Measurements from ENCODE around the gene LUZP2. TPM values are rescaled to one million over a fixed set of nuclear protein-coding genes. Genes with fewer than 3 reads are reported as not detected.

The LUZP2 gene
- total RNA-seq, 1 experiment from 2014 or later = not detected

DNA sequence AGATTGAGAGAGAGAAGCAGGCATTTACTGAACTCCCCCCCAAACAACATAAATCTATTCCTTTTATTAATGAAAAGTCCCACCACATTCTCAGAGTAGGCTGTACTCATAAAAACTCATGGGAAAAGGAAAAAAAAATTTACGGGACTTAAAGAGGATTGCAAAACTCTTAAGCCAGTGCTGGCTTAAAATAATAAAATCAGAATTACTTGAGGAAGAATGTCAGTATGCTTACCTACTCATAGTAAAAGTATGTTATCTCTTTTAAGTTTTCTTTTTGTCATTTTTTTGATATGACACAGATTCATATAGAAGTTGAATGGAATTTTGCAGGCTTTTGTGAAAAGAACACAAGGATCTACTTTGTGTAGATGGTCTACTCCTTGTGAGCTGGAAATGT is 126.3 kb downstream of the LUZP2 start:
- DNase-seq (ENCODE audit: low spot score) = no peak
- in situ Hi-C loops (cut with HindIII; ENCODE audit: low sequenced_read_pairs) = no loop called here

DNA sequence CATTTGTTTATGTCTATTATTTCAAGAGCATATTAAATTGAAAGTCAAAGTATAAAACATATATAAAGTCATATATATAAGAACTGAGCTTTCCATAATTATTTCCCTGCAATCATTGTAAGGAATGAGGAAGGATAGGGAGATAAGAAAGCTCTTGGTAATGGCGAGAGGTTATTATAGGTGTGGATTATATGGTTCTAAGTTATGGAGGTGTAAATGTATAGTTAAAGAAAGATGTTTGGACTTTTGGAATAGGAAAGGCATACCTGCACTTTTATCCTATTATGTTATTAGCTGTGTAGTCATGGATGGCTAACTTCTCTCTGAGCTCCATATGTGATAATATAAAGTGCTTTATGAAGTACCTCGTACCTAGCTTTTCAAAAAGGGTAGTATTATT is 127.6 kb downstream of the LUZP2 start:
- in situ Hi-C loops (cut with HindIII; ENCODE audit: low sequenced_read_pairs) = no loop called here
- DNase-seq (ENCODE audit: low spot score) = no peak

DNA sequence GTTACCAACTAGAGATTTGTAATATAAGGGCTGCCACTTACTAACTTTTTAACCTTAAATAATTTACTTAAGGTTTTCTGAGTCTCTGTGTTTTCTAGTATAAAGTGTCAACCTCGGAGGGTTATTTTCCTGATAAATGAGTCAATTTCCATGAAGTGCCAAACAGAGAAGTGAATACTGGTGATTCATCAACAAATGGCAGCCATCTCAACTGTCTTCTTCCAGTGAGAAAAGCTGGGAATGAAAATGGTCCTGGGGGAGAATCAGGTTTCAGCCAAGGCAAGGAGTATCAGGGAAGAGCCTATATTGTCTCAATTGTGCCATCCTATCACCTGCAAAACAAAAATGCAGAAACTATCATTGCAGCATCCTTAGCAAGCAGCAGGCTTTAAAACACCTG is 129.1 kb downstream of the LUZP2 start:
- no peak for DNase-seq (ENCODE audit: low spot score)
- in situ Hi-C loops (cut with HindIII; ENCODE audit: low sequenced_read_pairs) = no loop called here

DNA sequence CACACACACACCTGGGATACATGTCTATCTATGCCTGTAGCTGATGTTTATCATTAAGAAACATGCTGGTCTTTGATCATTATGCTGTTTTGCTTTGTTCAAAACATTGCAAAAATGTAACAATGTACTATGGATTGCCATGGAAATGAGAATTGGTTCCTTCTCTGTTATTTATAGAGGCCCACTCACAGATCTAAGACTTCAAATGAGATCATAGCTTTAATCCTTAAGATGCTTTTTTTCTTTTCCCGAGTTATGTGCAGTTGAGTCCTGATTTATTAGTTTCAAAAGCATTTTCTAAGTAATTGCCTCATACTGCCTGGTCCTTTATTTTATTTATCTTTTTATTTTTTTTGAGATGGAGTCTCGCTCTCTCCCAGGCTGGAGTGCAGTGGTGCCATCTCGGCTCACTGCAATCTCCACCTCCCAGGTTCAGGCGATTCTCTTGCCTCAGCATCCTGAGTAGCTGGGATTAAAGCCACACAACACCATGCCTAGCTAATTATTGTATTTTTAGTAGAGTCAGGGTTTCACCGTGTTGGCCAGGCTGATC is 131.4 kb downstream of the LUZP2 start:
- in situ Hi-C loops (cut with HindIII; ENCODE audit: low sequenced_read_pairs) = no loop called here
- no peak for DNase-seq (ENCODE audit: low spot score)

DNA sequence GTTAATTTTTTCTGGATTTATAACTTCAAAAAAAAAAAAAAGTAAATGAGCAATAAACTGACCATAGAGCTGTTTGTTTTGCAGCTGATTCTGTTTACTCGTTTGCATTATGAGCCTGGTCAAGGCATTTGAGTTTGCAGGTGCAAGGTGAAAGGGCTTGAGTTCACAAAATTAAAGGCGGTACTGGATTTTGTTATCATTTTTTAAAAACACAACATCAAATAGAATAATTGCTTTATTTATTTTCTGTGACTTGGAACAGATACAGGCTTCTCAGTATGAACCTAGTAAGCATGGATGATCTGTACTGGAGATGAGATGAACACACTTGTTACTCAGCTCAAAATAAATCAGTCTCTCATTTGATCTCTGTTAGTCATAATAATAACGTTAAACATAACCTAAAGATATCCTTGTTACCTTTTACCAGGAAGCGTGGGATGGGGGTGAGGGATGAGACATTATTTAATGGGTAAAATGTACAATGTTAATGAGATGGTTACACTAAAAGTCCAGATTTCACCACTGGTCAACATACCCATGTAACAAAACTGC is 137.8 kb downstream of the LUZP2 start:
- in situ Hi-C loops (cut with HindIII; ENCODE audit: low sequenced_read_pairs) = no loop called here
- DNase-seq (ENCODE audit: low spot score) = no peak

DNA sequence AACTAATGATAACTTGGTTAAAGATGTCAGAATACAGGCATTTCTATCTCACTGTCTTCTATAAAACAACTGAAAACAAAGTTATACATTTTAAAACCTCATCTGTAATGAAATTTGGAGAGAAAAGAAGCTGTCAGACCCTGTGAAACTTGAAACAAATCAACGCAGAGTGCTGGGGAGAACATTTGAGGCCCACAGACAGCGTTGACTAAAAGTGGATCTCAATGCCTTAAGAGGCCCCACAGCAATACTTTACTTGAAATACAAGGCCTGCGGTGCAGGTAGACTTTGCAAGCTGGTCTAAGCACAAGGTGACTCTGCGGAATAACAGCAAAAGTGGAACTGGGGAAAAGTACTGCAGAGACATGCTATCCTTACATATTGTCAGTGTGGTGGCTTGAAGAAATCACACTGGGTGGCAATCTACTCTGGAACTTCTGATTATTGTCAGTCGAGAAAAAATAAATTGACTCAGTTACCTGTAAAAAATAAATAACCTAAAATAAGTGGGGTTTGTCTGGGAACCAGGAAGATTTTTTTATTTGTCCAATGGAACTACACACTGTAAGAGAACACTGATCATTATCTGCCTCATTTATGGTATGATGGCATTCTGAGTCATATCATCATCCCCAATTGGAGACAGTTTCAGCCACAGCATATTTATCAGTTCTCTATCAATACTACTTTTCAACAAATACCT is 138.9 kb downstream of the LUZP2 start:
- in situ Hi-C loops (cut with HindIII; ENCODE audit: low sequenced_read_pairs) = no loop called here
- no peak for DNase-seq (ENCODE audit: low spot score)

DNA sequence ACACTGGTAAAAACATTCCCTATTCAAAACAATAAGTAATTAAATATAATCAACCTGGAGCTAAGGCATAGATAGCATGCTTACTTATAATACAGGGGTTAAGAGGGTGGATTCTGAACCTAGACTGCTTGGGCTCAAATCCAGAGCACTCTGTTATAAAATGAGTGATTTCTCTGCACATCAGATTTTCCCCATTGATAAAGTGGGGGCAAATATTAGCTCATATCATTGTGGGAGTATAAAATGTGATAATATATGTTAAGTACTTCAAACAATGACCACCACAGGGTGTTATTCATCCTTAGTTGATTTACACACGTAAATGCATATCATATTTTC is 139.4 kb downstream of the LUZP2 start:
- in situ Hi-C loops (cut with HindIII; ENCODE audit: low sequenced_read_pairs) = no loop called here
- no peak for DNase-seq (ENCODE audit: low spot score)

DNA sequence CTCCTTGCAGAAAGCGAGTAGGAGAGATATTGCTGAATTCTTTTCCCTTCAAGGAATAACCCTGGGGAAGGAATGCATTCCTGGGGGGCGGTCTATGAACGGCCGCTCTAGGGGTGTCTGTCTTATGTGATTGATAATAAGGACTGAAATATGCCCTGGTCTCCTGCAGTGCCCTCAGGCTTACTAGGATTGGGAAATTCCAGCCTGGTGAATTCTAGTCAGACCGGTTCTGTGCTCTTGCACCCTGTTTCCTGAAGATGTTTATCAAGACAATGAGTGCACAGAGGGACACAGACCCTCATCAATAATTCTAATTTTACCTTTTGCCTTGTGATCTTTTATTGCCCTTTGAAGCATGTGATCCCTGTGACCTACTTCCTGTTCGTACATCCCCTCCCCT is 140.7 kb downstream of the LUZP2 start:
- in situ Hi-C loops (cut with HindIII; ENCODE audit: low sequenced_read_pairs) = no loop called here
- DNase-seq (ENCODE audit: low spot score) = no peak

DNA sequence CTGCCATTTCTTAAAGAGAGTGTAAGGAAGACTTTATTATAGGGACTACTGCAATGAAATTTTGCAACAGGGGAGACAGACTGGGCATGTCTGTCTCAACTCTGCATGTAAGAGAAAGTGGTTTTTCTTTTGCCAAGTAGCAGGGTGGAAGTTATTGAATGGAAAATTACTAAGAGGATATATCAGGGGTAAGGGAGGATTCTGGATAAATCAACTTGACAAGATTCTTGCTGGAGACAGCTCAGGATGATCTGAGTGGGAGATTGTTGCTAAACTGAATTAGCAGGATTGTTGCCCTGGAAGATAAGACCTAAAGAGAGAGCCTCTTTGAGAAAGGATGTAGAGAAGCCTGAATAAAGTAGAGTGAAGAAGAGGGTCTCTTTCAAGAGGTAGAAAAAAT is 145.8 kb downstream of the LUZP2 start:
- in situ Hi-C loops (cut with HindIII; ENCODE audit: low sequenced_read_pairs) = no loop called here
- no peak for DNase-seq (ENCODE audit: low spot score)

DNA sequence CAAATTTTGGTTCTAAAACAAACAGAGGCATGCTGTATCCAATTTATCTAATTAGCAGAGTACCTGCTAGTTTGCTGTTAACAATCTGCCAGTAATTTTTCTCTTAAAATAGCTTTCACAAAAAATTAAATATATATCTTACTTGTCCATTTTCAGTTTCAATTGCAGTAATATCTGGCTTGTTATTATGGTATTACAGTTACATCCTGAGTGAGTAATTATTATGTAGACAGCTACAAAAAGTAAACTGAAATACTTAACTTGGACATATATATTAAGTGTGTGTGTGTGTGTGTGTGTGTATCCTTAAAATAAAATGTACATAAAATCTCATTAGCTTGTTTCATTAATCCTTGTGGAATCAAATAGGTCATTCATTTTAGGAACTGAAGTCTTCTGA is 148.7 kb downstream of the LUZP2 start:
- in situ Hi-C loops (cut with HindIII; ENCODE audit: low sequenced_read_pairs) = no loop called here
- DNase-seq (ENCODE audit: low spot score) = no peak

DNA sequence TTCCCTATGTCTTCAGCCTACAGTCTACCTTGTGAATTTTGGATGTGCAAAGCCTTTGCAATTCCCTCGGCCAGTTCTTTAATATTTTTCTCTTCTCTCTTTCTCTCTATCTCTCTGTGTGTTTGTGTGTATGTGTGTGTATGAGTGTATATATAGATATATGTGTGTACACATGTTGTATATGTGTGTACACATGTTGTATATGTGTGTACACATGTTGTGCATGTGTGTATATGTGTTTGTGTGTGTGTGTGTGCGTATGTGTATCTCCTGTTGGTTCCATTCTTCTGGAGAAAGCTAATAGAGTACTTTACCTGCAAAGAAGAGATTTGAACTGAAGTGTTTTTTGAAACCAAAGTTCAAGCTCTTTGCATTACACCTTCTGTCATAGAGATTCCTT is 155.0 kb downstream of the LUZP2 start:
- no peak for DNase-seq (ENCODE audit: low spot score)
- in situ Hi-C loops (cut with HindIII; ENCODE audit: low sequenced_read_pairs) = no loop called here

DNA sequence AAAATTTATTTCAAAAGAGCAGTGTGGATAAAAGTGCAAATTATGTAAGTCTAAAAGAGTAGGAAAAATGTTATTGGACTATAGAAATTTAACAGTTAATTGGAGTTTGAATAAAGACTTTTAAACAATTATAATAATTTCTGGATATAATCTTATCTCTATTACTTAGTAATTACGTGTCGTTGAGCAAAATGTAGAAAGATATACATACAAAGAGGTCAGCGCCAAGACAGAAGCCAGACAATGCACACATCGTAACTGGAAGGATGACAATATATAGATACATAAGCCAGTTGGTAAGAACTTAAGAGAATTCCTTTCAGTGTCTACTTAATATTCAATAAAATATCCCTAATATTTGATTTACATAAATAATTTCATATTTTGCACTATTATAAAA is 157.0 kb downstream of the LUZP2 start:
- in situ Hi-C loops (cut with HindIII; ENCODE audit: low sequenced_read_pairs) = no loop called here
- no peak for DNase-seq (ENCODE audit: low spot score)

DNA sequence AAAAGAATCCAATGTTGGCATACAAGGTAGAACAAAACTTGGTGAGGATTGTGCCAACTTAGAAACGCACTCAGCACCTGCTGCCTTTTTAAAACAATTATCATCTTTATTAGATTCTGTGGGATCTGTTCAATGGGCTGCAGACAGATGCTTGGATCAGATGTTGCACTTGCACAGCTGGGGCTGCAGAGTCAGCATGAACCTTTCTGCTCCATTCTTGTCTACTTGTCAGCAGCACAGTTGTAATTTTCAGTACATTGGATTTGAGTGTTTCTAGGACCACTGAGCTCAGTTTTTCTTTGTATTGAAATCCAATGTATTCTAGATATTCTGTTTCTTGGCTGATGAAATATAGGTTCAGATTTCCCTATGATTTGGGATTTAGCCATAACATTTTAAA is 164.5 kb downstream of the LUZP2 start:
- DNase-seq (ENCODE audit: low spot score) = no peak
- in situ Hi-C loops (cut with HindIII; ENCODE audit: low sequenced_read_pairs) = no loop called here

DNA sequence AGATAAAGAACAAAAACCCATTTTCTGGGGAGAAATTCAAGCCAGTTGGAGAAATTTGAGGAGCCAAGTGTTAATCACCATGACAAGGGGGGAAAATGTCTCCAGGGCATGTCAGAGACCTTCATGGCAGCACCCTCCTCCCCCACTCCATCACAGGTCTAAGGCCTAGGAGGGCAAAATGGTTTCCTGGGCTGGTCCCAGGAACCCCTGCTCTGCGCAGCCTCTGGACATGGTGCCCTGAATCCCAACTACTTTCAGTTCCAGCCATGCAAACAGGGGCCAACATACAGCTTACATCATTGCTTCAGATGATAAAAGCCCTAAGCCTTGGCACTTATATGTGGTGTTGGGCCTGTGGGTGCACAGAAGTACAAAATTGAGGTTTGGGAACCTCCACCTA is 167.5 kb downstream of the LUZP2 start:
- in situ Hi-C loops (cut with HindIII; ENCODE audit: low sequenced_read_pairs) = no loop called here
- DNase-seq (ENCODE audit: low spot score) = no peak

DNA sequence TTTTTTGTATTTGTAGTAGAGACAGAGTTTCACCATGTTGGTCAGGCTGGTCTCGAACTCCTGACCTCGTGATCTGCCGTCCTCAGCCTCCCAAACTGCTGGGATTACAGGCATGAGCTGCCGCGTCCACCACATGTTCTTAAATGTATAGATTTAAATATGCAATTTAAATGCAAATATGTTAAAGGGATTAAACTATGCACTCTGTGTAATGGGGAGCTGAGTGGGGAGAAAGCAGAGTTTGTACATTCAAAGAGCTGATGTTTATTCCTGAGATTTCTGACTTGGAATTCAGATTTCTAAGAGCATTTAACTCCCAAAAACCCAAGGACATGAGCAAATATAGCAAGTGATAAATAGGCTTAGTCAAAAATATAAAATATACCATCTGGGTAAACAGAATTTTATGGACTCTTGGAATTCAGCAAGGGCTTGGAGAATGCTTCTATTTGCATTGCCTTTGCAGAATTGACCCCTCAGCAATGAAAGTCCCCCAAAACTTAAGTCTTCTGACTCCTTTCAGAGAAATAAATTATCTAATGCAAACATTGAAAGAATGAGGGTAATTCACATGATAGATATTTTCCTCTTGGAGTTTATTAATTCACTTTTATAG is 170.6 kb downstream of the LUZP2 start:
- in situ Hi-C loops (cut with HindIII; ENCODE audit: low sequenced_read_pairs) = no loop called here
- DNase-seq (ENCODE audit: low spot score) = no peak

DNA sequence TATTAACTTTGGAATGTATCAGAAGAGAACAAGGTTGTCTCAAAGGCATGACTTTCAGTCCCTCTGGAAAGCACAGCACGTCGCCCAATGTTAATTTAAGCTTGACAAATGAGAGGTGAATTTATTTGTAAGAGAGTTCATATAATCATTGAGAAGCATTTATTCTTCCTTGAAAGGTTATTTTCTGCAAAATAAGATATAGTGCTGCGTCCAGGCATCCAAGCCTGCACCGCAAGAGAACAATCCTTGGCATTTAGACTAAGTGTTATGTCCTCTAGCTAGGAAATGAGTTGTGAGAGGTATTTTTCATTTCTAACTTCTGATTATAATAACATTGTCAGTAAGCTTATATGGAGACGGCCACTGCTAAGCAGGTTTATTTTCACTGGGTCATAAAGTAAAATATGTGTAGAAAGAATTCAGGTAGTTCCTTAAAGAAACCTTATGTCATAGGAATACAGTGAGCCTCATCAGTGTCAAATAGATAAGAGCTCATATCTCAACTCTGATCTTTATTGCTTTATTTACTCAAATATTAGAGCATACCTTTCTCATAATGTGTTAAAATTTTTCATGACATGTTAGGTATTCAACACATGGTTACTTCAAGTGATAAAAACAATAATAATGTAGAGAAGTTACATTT is 182.0 kb downstream of the LUZP2 start:
- DNase-seq (ENCODE audit: low spot score) = no peak
- in situ Hi-C loops (cut with HindIII; ENCODE audit: low sequenced_read_pairs) = no loop called here

DNA sequence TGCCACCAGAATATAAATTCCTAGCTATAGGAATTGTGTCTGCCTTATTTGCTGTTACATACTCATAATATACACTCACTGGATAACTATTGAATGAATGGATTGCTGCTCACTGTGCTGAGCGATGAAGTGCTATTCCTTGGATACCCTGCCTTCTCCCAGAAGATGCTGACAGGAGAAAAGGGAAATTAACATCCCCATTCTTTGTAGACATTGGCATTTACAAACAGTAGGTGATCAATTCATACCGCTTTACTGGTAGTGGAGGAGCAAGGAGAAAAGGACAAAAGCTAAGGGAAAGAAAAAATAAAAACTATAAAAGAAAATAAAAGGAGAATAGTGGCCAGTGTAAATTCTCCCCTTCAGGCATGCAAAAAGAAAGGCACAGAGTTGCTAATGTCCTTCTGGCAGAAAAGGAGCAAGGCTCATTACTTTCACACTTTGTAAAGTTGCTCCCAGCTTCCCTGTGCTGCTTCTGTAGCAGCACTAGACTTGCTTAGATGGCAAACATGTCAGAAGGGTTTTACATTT is 183.0 kb downstream of the LUZP2 start:
- no peak for DNase-seq (ENCODE audit: low spot score)
- in situ Hi-C loops (cut with HindIII; ENCODE audit: low sequenced_read_pairs) = no loop called here

DNA sequence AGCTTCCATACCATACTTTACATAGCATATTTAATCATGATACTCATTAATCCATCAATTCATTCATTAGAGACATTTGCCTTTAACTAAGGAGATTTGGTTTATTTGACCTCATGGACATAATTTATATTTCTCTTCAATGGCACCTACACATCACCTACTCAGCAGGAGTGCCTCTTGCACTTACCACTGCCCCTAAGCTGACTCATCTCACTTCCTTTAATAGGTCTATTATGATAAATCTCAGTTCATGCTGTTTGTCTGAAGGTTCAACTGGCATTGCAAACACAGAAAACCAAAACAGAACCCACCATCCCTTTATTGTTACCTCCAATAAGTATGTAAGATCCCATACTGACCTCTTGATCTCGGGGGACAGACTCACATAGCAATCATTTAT is 186.7 kb downstream of the LUZP2 start:
- in situ Hi-C loops (cut with HindIII; ENCODE audit: low sequenced_read_pairs) = no loop called here
- no peak for DNase-seq (ENCODE audit: low spot score)

DNA sequence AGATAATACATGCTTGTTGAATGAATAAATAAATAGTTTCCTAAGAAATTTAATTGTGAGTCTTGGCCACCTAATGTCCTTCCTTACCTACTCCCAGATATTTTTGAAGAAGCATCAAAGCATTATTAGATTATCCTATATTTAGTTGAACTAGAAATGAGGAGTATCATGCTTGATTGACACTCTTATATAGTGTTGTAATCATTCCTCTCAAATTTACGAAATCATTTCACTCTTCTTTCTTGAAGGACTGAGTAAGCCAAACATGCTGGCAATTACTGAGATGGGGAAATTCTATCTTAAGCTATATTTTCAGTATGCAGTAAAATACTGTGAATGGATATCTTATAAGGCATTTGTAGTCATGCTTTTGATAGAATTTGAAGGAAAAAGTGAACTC is 189.0 kb downstream of the LUZP2 start:
- no peak for DNase-seq (ENCODE audit: low spot score)
- in situ Hi-C loops (cut with HindIII; ENCODE audit: low sequenced_read_pairs) = no loop called here

DNA sequence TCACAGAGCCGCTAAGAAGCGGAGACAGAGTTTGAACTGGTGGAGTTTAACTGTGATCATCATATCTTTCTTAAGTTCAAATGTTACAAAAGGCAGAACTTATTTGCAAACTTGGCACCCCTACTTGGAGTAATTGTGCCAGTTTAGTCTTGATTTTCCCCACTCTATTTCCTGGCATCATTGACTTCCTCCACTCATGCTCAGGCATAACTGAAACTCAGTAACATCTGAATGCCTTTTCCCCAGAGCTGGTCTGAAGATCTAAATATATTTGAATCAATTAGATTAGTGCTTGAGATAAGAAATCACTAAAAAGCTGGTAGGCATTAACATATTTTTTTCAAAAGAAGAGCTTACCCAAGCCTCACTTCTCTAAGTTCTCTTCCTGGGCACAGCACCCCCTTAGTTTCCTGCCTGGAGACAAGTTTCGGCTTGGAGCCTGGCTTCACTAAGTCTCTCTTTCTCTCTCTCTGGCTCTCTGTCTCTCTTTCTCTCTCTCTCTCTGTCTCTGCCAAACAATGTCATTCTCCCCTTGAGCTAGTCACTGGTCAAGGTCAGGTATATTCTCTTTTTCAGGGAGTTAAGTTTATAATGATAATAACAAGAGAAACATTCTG is 190.8 kb downstream of the LUZP2 start:
- in situ Hi-C loops (cut with HindIII; ENCODE audit: low sequenced_read_pairs) = no loop called here
- no peak for DNase-seq (ENCODE audit: low spot score)
